HepG2 (cell line): Measurements from ENCODE around the gene ULK4. TPM values are rescaled to one million over a fixed set of nuclear protein-coding genes. Genes with fewer than 3 reads are reported as not detected.

Experiments used
- DR1 ChIP-seq: sonication (generic); formaldehyde crosslinking; IDR thresholded peaks from 2 replicates; pipeline ENCODE4 v1.8.0; 2021; ENCODE audit warnings: mild to moderate bottlenecking, missing genetic modification reagents, inconsistent platforms
- GATAD2A ChIP-seq: IDR thresholded peaks from 2 replicates; pipeline ENCODE4 v1.6.1; 2016
- KIAA2018 ChIP-seq: sonication (generic); formaldehyde crosslinking; IDR thresholded peaks from 2 replicates; pipeline ENCODE4 v1.5.0; 2020; ENCODE audit warnings: mild to moderate bottlenecking, missing genetic modification reagents, borderline replicate concordance
- RBM22 ChIP-seq: fragments of 200-400 bp; formaldehyde crosslinking; optimal IDR thresholded peaks from 2 replicates; pipeline ENCODE3; 2017; ENCODE audit warnings: mild to moderate bottlenecking, low read length, moderate library complexity
- TARDBP ChIP-seq: sonication (generic); formaldehyde crosslinking; IDR thresholded peaks from 2 replicates; pipeline ENCODE4 v1.8.0; 2022; ENCODE audit warnings: mild to moderate bottlenecking, missing genetic modification reagents
- TEAD2 ChIP-seq: sonication (generic); formaldehyde crosslinking; IDR thresholded peaks from 2 replicates; pipeline ENCODE4 v1.9.0; 2021; ENCODE audit warnings: missing genetic modification reagents
- polyA plus RNA-seq, 8 experiments: library from polyadenylated mRNA; depleted of rRNA in 3 of 8; stranded (reverse) in 7 of 8; unstranded in 1 of 8; fragments of >200 nt; fragmentation: Illumina TruSeq in 4 of 8; extraction: Trizol in 4 of 8; gene quantifications; 2 replicates each; pipeline versions ENCODE4 v1.2.1 to v1.2.3, GENCODE V29; 2011 to 2016; ENCODE audit warnings: low read depth in 4 of 8, missing spikeins in 1 of 8, mixed read lengths in 1 of 8; ENCODE audit not compliant: insufficient read depth in 1 of 8
- total RNA-seq, 5 experiments: library from RNA; depleted of rRNA; stranded (reverse); fragments of >200 nt; fragmentation: Illumina TruSeq; extraction: Trizol; gene quantifications; 2 replicates each; pipeline ENCODE4 v1.2.3, GENCODE V29; 2016; ENCODE audit warnings: low read depth in 1 of 5

The ULK4 gene
- total and polyA plus RNA-seq, 2 of the 13 experiments (the other 11 are each of a cell fraction or from before 2014, with no cell fraction given): 6.7 to 11.8 TPM

GRCh38 chr3:41808152-41808551, 153.8 kb downstream of the ULK4 start (continued):
- TF ChIP-seq KIAA2018 (no peak), RBM22 (no peak), TARDBP (CRISPR knock-in tag) (no peak), DR1 (CRISPR knock-in tag) (no peak), GATAD2A (CRISPR knock-in tag) (no peak), TEAD2 (CRISPR knock-in tag) (no peak)
